Fibroblast of lung (primary cell): Measurements from ENCODE around the gene CST5.

Experiments
- CTCF ChIP-seq, 2 donors: IDR thresholded peaks in 1 of 2; conservative IDR thresholded peaks in 1 of 2; 1 replicate in 1 of 2; 2 replicates in 1 of 2; pipeline ENCODE4 v1.5.1; 2011 to 2012; ENCODE audit warnings: low read length in 2 of 2, control low read depth in 1 of 2, inconsistent platforms in 1 of 2, low read depth in 1 of 2, mild to moderate bottlenecking in 1 of 2
- EZH2 ChIP-seq: IDR thresholded peaks from 2 replicates; pipeline ENCODE4 v1.5.1; 2012; ENCODE audit warnings: low read length, control low read depth, mild to moderate bottlenecking; ENCODE audit errors: missing control alignments

GRCh38 chr20:23918896-23919295 lies 39.3 kb upstream of the CST5 start:
- TF ChIP-seq EZH2, result no peak
- TF ChIP-seq CTCF (conservative IDR thresholded peaks at IDR 0.05 in 1 of 2, IDR thresholded peaks at IDR 0.05 in 1 of 2; ENCODE audit: low read depth in 1 of 2, low read length in 2 of 2), result no peak
